H1 (cell line): ENCODE results near the gene EEF1AKMT3. TPM values are rescaled to one million over a fixed set of nuclear protein-coding genes. Genes with fewer than 3 reads are reported as not detected.

Source experiments
- CTCF ChIA-PET: fragments of 300-600 bp; sonication (Branson Sonifier 250); formaldehyde crosslinking; loops from one replicate; lab custom pipeline; 2021; ENCODE audit not compliant: partially characterized antibody; lab: Charles Lee
- POLR2A ChIA-PET: fragments of 300-600 bp; sonication (Branson Sonifier 250); formaldehyde crosslinking; loops from one replicate; lab custom pipeline; 2021; ENCODE audit warnings: inconsistent platforms; ENCODE audit not compliant: partially characterized antibody; lab: Charles Lee
- DNase-seq, 2 experiments: peaks; one replicate each; pipeline versions ENCODE4 v3.0.0 to v3.0.0-alpha.2; 2010 to 2022; ENCODE audit warnings: low spot score in 2 of 2, low read depth in 1 of 2, mixed read lengths in 1 of 2
- FAIRE-seq: peaks from 2 replicates; lab custom pipeline; 2011; peaks lifted over from hg19 to GRCh38; lab: Jason Lieb, UNC
- H2AFZ ChIP-seq: 2 replicates; pipeline ENCODE4 v1.8.1; 2012; ENCODE audit warnings: low read length, inconsistent platforms
- H2AK5ac ChIP-seq: 2 replicates; pipeline ENCODE4 v1.6.1; 2013; ENCODE audit warnings: low read depth, low read length
- H2BK120ac ChIP-seq: replicated peaks from 2 replicates; pipeline ENCODE3; 2013; ENCODE audit warnings: low read depth, low read length, inconsistent platforms
- H2BK12ac ChIP-seq: 2 replicates; pipeline ENCODE4 v1.6.1; 2013; ENCODE audit warnings: low read depth, low read length
- H2BK15ac ChIP-seq: 2 replicates; pipeline ENCODE4 v1.6.1; 2013; ENCODE audit warnings: low read length
- H2BK20ac ChIP-seq: 2 replicates; pipeline ENCODE4 v1.6.1; 2013; ENCODE audit warnings: low read length
- H2BK5ac ChIP-seq: 2 replicates; pipeline ENCODE4 v1.6.1; 2013; ENCODE audit warnings: low read depth, low read length
- H3K14ac ChIP-seq: 2 replicates; pipeline ENCODE4 v1.6.1; 2013; ENCODE audit warnings: inconsistent platforms; ENCODE audit not compliant: insufficient read length
- H3K18ac ChIP-seq: 2 replicates; pipeline ENCODE4 v1.6.1; 2013; ENCODE audit warnings: low read length; ENCODE audit errors: extremely low read depth
- H3K23ac ChIP-seq: 2 replicates; pipeline ENCODE4 v1.6.1; 2013; ENCODE audit warnings: inconsistent platforms; ENCODE audit not compliant: insufficient read length
- H3K23me2 ChIP-seq: 2 replicates; pipeline ENCODE4 v1.6.1; 2013; ENCODE audit warnings: low read depth, low read length
- H3K27ac ChIP-seq: 2 replicates; pipeline ENCODE4 v1.6.1; 2011; ENCODE audit warnings: low read depth, low read length, inconsistent platforms
- H3K27me3 ChIP-seq, 4 experiments: replicated peaks in 1 of 4; 1 replicate in 1 of 4; 2 replicates in 3 of 4; pipeline versions ENCODE4 v1.6.1 to v1.8.1; 2011 to 2013; ENCODE audit warnings: low read length in 3 of 4, mild to moderate bottlenecking in 3 of 4, inconsistent platforms in 2 of 4, mixed read lengths in 2 of 4, moderate library complexity in 1 of 4; ENCODE audit not compliant: control insufficient read depth in 3 of 4, insufficient read depth in 3 of 4; ENCODE audit errors: extremely low read depth in 1 of 4
- H3K36me3 ChIP-seq, 4 experiments: 2 replicates each; pipeline versions ENCODE4 v1.6.1 to v1.8.1; 2011 to 2013; ENCODE audit warnings: mild to moderate bottlenecking in 4 of 4, low read length in 3 of 4, moderate library complexity in 2 of 4, control low read depth in 1 of 4, inconsistent platforms in 1 of 4; ENCODE audit not compliant: insufficient read depth in 4 of 4, control insufficient read depth in 2 of 4
- H3K4ac ChIP-seq: replicated peaks from 2 replicates; pipeline ENCODE3; 2013; ENCODE audit warnings: low read length, low read depth, mixed read lengths, inconsistent platforms; ENCODE audit not compliant: insufficient read length
- H3K4me1 ChIP-seq, 4 experiments: replicated peaks in 1 of 4; 1 replicate in 1 of 4; 2 replicates in 3 of 4; pipeline versions ENCODE4 v1.6.1 to v1.8.1; 2011 to 2013; ENCODE audit warnings: low read length in 3 of 4, inconsistent platforms in 2 of 4, mixed read lengths in 1 of 4; ENCODE audit not compliant: insufficient read depth in 4 of 4, control insufficient read depth in 3 of 4
- H3K4me2 ChIP-seq, 2 experiments: 2 replicates each; pipeline versions ENCODE4 v1.6.1 to v1.8.1; 2011 to 2013; ENCODE audit warnings: low read depth in 2 of 2, low read length in 2 of 2, control low read depth in 1 of 2, inconsistent platforms in 1 of 2, mild to moderate bottlenecking in 1 of 2; ENCODE audit not compliant: insufficient read depth in 1 of 2
- H3K4me3 ChIP-seq, 4 experiments: fragments of 200-600, 300-600 bp in 1 of 4; sonication (generic), shearing (Covaris generic), sonication (Bioruptor Twin) in 1 of 4; 2 replicates each; pipeline versions ENCODE4 v1.5.1 to v1.8.1; 2011 to 2016; ENCODE audit warnings: low read length in 4 of 4, low read depth in 3 of 4, control low read depth in 2 of 4, inconsistent platforms in 2 of 4, mild to moderate bottlenecking in 2 of 4, mixed read lengths in 1 of 4, moderate library complexity in 1 of 4; ENCODE audit not compliant: insufficient read depth in 2 of 4; ENCODE audit errors: extremely low read depth in 1 of 4
- H3K56ac ChIP-seq: replicated peaks from 2 replicates; pipeline ENCODE3; 2013; ENCODE audit warnings: low read depth, mild to moderate bottlenecking, mixed read lengths, low read length, inconsistent platforms; ENCODE audit not compliant: insufficient read length
- H3K79me1 ChIP-seq: 2 replicates; pipeline ENCODE4 v1.6.1; 2013; ENCODE audit warnings: low read depth, low read length, control low read depth
- H3K79me2 ChIP-seq, 2 experiments: 2 replicates each; pipeline versions ENCODE4 v1.6.1 to v1.8.1; 2012 to 2013; ENCODE audit warnings: low read length in 2 of 2, mild to moderate bottlenecking in 2 of 2, inconsistent platforms in 1 of 2; ENCODE audit not compliant: insufficient read depth in 2 of 2, control insufficient read depth in 1 of 2
- H3K9ac ChIP-seq, 4 experiments: replicated peaks in 1 of 4; 1 replicate in 1 of 4; 2 replicates in 3 of 4; pipeline versions ENCODE4 v1.6.1 to v1.8.1; 2011 to 2013; ENCODE audit warnings: low read depth in 3 of 4, low read length in 3 of 4, control low read depth in 2 of 4, mild to moderate bottlenecking in 2 of 4, moderate library complexity in 2 of 4, inconsistent platforms in 1 of 4; ENCODE audit errors: extremely low read depth in 1 of 4
- H3K9me3 ChIP-seq, 2 experiments: 2 replicates each; pipeline versions ENCODE4 v1.6.1 to v1.8.1; 2012 to 2013; ENCODE audit warnings: mild to moderate bottlenecking in 2 of 2, moderate library complexity in 2 of 2, control low read depth in 1 of 2, inconsistent platforms in 1 of 2, low read depth in 1 of 2, low read length in 1 of 2, mixed read lengths in 1 of 2; ENCODE audit not compliant: insufficient read depth in 2 of 2
- H4K20me1 ChIP-seq, 2 experiments: replicated peaks in 1 of 2; 2 replicates each; pipeline versions ENCODE3 to v1.8.1; 2011 to 2013; ENCODE audit warnings: inconsistent platforms in 2 of 2, low read length in 2 of 2, mild to moderate bottlenecking in 1 of 2; ENCODE audit not compliant: insufficient read depth in 2 of 2, control insufficient read depth in 1 of 2
- H4K5ac ChIP-seq: 2 replicates; pipeline ENCODE4 v1.6.1; 2013; ENCODE audit warnings: low read length, low read depth, mixed read lengths, inconsistent platforms; ENCODE audit not compliant: insufficient read length
- H4K8ac ChIP-seq: 2 replicates; pipeline ENCODE4 v1.8.0; 2013; ENCODE audit warnings: mild to moderate bottlenecking, moderate library complexity, low read length, inconsistent platforms; ENCODE audit not compliant: insufficient read depth; ENCODE audit errors: extremely low read depth
- H4K91ac ChIP-seq: replicated peaks from 2 replicates; pipeline ENCODE3; 2013; ENCODE audit warnings: low read length, mixed read lengths, inconsistent platforms; ENCODE audit not compliant: insufficient read length
- CREB1 ChIP-seq: IDR thresholded peaks from 2 replicates; pipeline ENCODE4 v1.6.1; 2012; ENCODE audit warnings: inconsistent platforms
- EGR1 ChIP-seq: IDR thresholded peaks from 2 replicates; pipeline ENCODE4 v1.6.1; 2011; ENCODE audit warnings: low read depth, low read length, borderline replicate concordance
- JUN ChIP-seq: IDR thresholded peaks from 2 replicates; pipeline ENCODE4 v1.6.1; 2011; ENCODE audit warnings: low read depth, mild to moderate bottlenecking, improper control_type of control experiment, low read length
- NANOG ChIP-seq: IDR thresholded peaks from 2 replicates; pipeline ENCODE4 v1.6.1; 2011; ENCODE audit warnings: low read length, low read depth, mild to moderate bottlenecking, inconsistent platforms; ENCODE audit not compliant: insufficient read depth, poor library complexity, severe bottlenecking
- POU5F1 ChIP-seq: IDR thresholded peaks from 2 replicates; pipeline ENCODE4 v1.6.1; 2011; ENCODE audit warnings: low read depth, mild to moderate bottlenecking, low read length, moderate library complexity
- RAD21 ChIP-seq, 2 experiments: IDR thresholded peaks in 1 of 2; conservative IDR thresholded peaks in 1 of 2; 2 replicates each; pipeline ENCODE4 v1.6.1; 2011; ENCODE audit warnings: low read depth in 2 of 2, low read length in 2 of 2, improper control_type of control experiment in 1 of 2, inconsistent platforms in 1 of 2, mild to moderate bottlenecking in 1 of 2, moderate library complexity in 1 of 2
- SP2 ChIP-seq: IDR thresholded peaks from 2 replicates; pipeline ENCODE4 v1.6.1; 2012; ENCODE audit warnings: mild to moderate bottlenecking, low read length, inconsistent platforms
- WGBS, 2 experiments: shearing (Covaris generic) in 1 of 2; methylation state at CpG; one replicate each; pipeline versions ENCODE4 v1.1.6 to v1.1.7; 2013 to 2015; ENCODE audit warnings: low lambda C conversion rate in 2 of 2, mixed read lengths in 2 of 2, inconsistent platforms in 1 of 2, low coverage in 1 of 2, missing lambda C conversion rate in 1 of 2; ENCODE audit not compliant: insufficient replicate concordance in 2 of 2, insufficient coverage in 1 of 2, insufficient read length in 1 of 2; ENCODE audit errors: extremely low coverage in 1 of 2, missing lambda C conversion rate in 1 of 2; 5-methylcytosine and 5-hydroxymethylcytosine counted together
- polyA plus RNA-seq, 7 experiments: library from polyadenylated mRNA; depleted of rRNA in 3 of 7; stranded (reverse) in 5 of 7; unstranded in 2 of 7; fragments of >200 nt in 5 of 7; fragments of 200-250 nt in 2 of 7; gene quantifications; 1 replicate in 5 of 7; 2 replicates in 1 of 7; 4 replicates in 1 of 7; pipeline versions ENCODE4 v1.2.1 to v1.2.3, GENCODE V29; 2011 to 2013; ENCODE audit warnings: missing spikeins in 2 of 7, mixed read lengths in 2 of 7
- total RNA-seq: library from RNA; stranded (reverse); fragmentation: NEBNext Ultra II Directional; extraction: Animal tissue kit (Norgen Biotek cat#: 25700); gene quantifications from 2 replicates; pipeline ENCODE4 v1.2.1, GENCODE V29; 2021
- TF ChIP-seq, protein P1 (sequence below): IDR thresholded peaks from 2 replicates; pipeline ENCODE4 v1.6.1; 2012; ENCODE audit warnings: inconsistent platforms

Gene EEF1AKMT3
- total and polyA plus RNA-seq, 2 of the 8 experiments (the other 6 are each of a cell fraction or from before 2014, with no cell fraction given), result 3.1 to 4.4 TPM

- H3K36me3 ChIP-seq, result peaks cover 0 to 3% (median 0%) of the 10 kb centered on the region in 4 experiments; a peak in 3 of 8 replicates
- H4K91ac ChIP-seq, result no peak overlapping the region
- H3K23me2 ChIP-seq, result no peaks in the 10 kb centered on the region
- no peaks in the 10 kb centered on the region for H3K79me1 ChIP-seq
- no peak overlapping the region for H3K4me3 ChIP-seq
- no peak overlapping the region for H2BK12ac ChIP-seq
- no peak overlapping the region for H3K18ac ChIP-seq
- no peak overlapping the region for H3K23ac ChIP-seq
- no peaks in the 10 kb centered on the region for H3K9me3 ChIP-seq
- H3K14ac ChIP-seq, result no peak overlapping the region
- H2BK20ac ChIP-seq, result no peak overlapping the region
- H2AFZ ChIP-seq, result no peak overlapping the region
- H4K5ac ChIP-seq, result no peak overlapping the region
- FAIRE-seq (no peak), DNase-seq (no peak)
- H3K56ac ChIP-seq, result no peak overlapping the region
- no peaks in the 10 kb centered on the region for H4K20me1 ChIP-seq
- ChIA-PET POLR2A (interaction anchor here (0.8 to 2.8 kb wide), 4 partner anchors 8 to 46 kb away, joined by 3 to 10 read pairs (median 4); partner anchors contain the start of gene AVIL), CTCF (interaction anchor here (0.9 to 2.9 kb wide), 7 partner anchors 14 to 96 kb away, joined by 3 to 9 read pairs (median 4); partner anchors contain the start of gene TSFM)
- TF ChIP-seq RAD21 (IDR thresholded peaks at IDR 0.05 in 1 of 2, conservative IDR thresholded peaks at IDR 0.05 in 1 of 2; ENCODE audit: low read depth in 2 of 2, low read length in 2 of 2), result no peak
- no peak for TF ChIP-seq CREB1
- TF ChIP-seq, protein P1, sequence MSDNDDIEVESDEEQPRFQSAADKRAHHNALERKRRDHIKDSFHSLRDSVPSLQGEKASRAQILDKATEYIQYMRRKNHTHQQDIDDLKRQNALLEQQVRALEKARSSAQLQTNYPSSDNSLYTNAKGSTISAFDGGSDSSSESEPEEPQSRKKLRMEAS, result no peak
- TF ChIP-seq SP2, result no peak
- no peak for TF ChIP-seq NANOG
- TF ChIP-seq JUN, result no peak
- no peak for TF ChIP-seq POU5F1
- no peak for TF ChIP-seq EGR1
- no peaks in the 10 kb centered on the region for H3K79me2 ChIP-seq
- no peak overlapping the region for H2BK120ac ChIP-seq
- no peak overlapping the region for H2AK5ac ChIP-seq
- H3K9ac ChIP-seq, result no peak overlapping the region
- no peaks in the 10 kb centered on the region for H3K27me3 ChIP-seq
- no peak overlapping the region for H2BK15ac ChIP-seq
- no peaks in the 10 kb centered on the region for H3K4me1 ChIP-seq
- H2BK5ac ChIP-seq, result no peak overlapping the region
- no peak overlapping the region for H4K8ac ChIP-seq
- no peak overlapping the region for H3K27ac ChIP-seq
- no peak overlapping the region for H3K4me2 ChIP-seq
- WGBS, 2 experiments, result 92% methylated on average over 5 of the region's 5 CpGs; no CpG with 5 or more reads in 1 of the 2 experiments
- no peak overlapping the region for H3K4ac ChIP-seq
Measured at GRCh38 chr12:57810450-57810849, 38.0 kb downstream of the EEF1AKMT3 start.
